Uterus (tissue), 4 donors: ENCODE data around the gene UBASH3B. TPM values are rescaled to one million over a fixed set of nuclear protein-coding genes. Genes with fewer than 3 reads are reported as not detected.

Experiments
- DNase-seq, 2 donors: peaks; one replicate each; pipeline ENCODE4 v3.0.0-alpha.2; 2019 to 2020
- H3K27ac ChIP-seq, 2 donors: fragments of 200-600 bp; sonication (generic); 1 replicate in 1 of 2; 2 replicates in 1 of 2; pipeline ENCODE4 v1.5.1; 2016 to 2018
- H3K27me3 ChIP-seq, 2 donors: fragments of 200-600 bp; sonication (generic); one replicate each; pipeline ENCODE4 v1.5.1; 2018 to 2019; ENCODE audit warnings: control low read depth in 1 of 2
- H3K36me3 ChIP-seq, 2 donors: fragments of 200-600 bp; sonication (generic); one replicate each; pipeline ENCODE4 v1.5.1; 2019; ENCODE audit warnings: control low read depth in 1 of 2
- H3K4me1 ChIP-seq, 2 donors: fragments of 200-600 bp; sonication (generic); one replicate each; pipeline ENCODE4 v1.5.1; 2018 to 2019; ENCODE audit warnings: control low read depth in 1 of 2
- H3K4me3 ChIP-seq, 2 donors: fragments of 200-600 bp; sonication (generic); 1 replicate in 1 of 2; 2 replicates in 1 of 2; pipeline ENCODE4 v1.5.1; 2018 to 2019; ENCODE audit warnings: mild to moderate bottlenecking in 1 of 2
- H3K9me3 ChIP-seq, 2 donors: fragments of 200-600 bp; sonication (generic); one replicate each; pipeline ENCODE4 v1.5.1; 2019; ENCODE audit warnings: control low read depth in 1 of 2
- CTCF ChIP-seq, 4 experiments: fragments of 200-600 bp in 2 of 4; fragments of 450-650 bp in 2 of 4; sonication (generic) in 2 of 4; IDR thresholded peaks; one replicate each; pipeline ENCODE4 v1.5.1; 2016 to 2019; ENCODE audit warnings: antibody characterized with exemption in 4 of 4, mild to moderate bottlenecking in 2 of 4, moderate library complexity in 1 of 4
- POLR2A ChIP-seq, 2 donors: fragments of 450-650 bp; IDR thresholded peaks; one replicate each; pipeline ENCODE4 v1.6.1; 2016; ENCODE audit warnings: antibody characterized with exemption in 2 of 2, mild to moderate bottlenecking in 1 of 2, moderate library complexity in 1 of 2
- intact Hi-C: fragments of 100-400 bp; cut with DNase I; formaldehyde crosslinking; loops from one replicate; pipeline ENCODE4 v1.15.1; 2023; ENCODE audit warnings: low total_unique reads
- total RNA-seq, 4 donors: library from RNA; depleted of rRNA in 3 of 4; stranded (reverse); fragments of >200 nt in 3 of 4; gene quantifications; one replicate each; pipeline versions ENCODE4 v1.1.0 to v1.2.4, GENCODE V29; 2014 to 2023
- donor health status: DM: yes; HTN: yes; CAD: no.

The UBASH3B gene
- total RNA-seq, 4 donors from 2014 or later = under 0.01 to 5.8 (median 2.0) TPM

- Histone ChIP-seq H3K36me3 (no peaks in the 10 kb centered on the region), H3K4me3 (no peak overlapping the region), H3K4me1 (peaks cover 0 to 6% of the 10 kb centered on the region in 2 donors), H3K27me3 (no peaks in the 10 kb centered on the region), H3K27ac (peak overlapping the region; percentile 66 to 67), H3K9me3 (no peaks in the 10 kb centered on the region)
- DNase-seq = no peak
- intact Hi-C loops = no loop called here
- no peak for TF ChIP-seq CTCF (IDR thresholded peaks at IDR 0.05)
- no peak for TF ChIP-seq POLR2A (IDR thresholded peaks at IDR 0.05)
These were observed 36.1 kb downstream of the UBASH3B start for GRCh38 chr11:122691549-122692150.

GRCh38 chr11:122692444-122692843 is 36.9 kb downstream of the UBASH3B start:
- TF ChIP-seq CTCF (IDR thresholded peaks at IDR 0.05) = no peak
- no peak for TF ChIP-seq POLR2A (IDR thresholded peaks at IDR 0.05)
- no peak for DNase-seq
- Histone ChIP-seq H3K27ac (peak overlapping the region; percentile 14 to 67), H3K36me3 (no peaks in the 10 kb centered on the region), H3K4me3 (no peak overlapping the region), H3K9me3 (no peaks in the 10 kb centered on the region), H3K4me1 (peaks cover 0 to 6% of the 10 kb centered on the region in 2 donors), H3K27me3 (no peaks in the 10 kb centered on the region)
- intact Hi-C loops = no loop called here

GRCh38 chr11:122695076-122695615 is 39.6 kb downstream of the UBASH3B start:
- peaks cover 0 to 6% of the 10 kb centered on the region in 2 donors for H3K4me1 ChIP-seq
- no peak overlapping the region for H3K4me3 ChIP-seq
- no peaks in the 10 kb centered on the region for H3K36me3 ChIP-seq
- intact Hi-C loops = no loop called here
- H3K27me3 ChIP-seq = no peaks in the 10 kb centered on the region
- no peak overlapping the region for H3K27ac ChIP-seq
- H3K9me3 ChIP-seq = no peaks in the 10 kb centered on the region
- TF ChIP-seq CTCF (IDR thresholded peaks at IDR 0.05) = no peak
- TF ChIP-seq POLR2A (IDR thresholded peaks at IDR 0.05) = no peak
- no peak for DNase-seq

GRCh38 chr11:122696662-122697061 is 41.1 kb downstream of the UBASH3B start:
- H3K36me3 ChIP-seq = no peaks in the 10 kb centered on the region
- peaks cover 0 to 2% of the 10 kb centered on the region in 2 donors for H3K4me1 ChIP-seq
- TF ChIP-seq CTCF (IDR thresholded peaks at IDR 0.05) (no peak), POLR2A (IDR thresholded peaks at IDR 0.05) (no peak)
- H3K27me3 ChIP-seq = no peaks in the 10 kb centered on the region
- H3K4me3 ChIP-seq = no peak overlapping the region
- intact Hi-C loops = no loop called here
- no peaks in the 10 kb centered on the region for H3K9me3 ChIP-seq
- no peak overlapping the region for H3K27ac ChIP-seq
- DNase-seq = no peak

GRCh38 chr11:122697636-122698167 is 42.2 kb downstream of the UBASH3B start:
- H3K36me3 ChIP-seq = no peaks in the 10 kb centered on the region
- TF ChIP-seq POLR2A (IDR thresholded peaks at IDR 0.05) = no peak
- TF ChIP-seq CTCF (IDR thresholded peaks at IDR 0.05) = no peak
- intact Hi-C loops = no loop called here
- no peak for DNase-seq
- H3K27me3 ChIP-seq = no peaks in the 10 kb centered on the region
- H3K9me3 ChIP-seq = no peaks in the 10 kb centered on the region
- no peaks in the 10 kb centered on the region for H3K4me1 ChIP-seq
- H3K27ac ChIP-seq = no peak overlapping the region
- no peak overlapping the region for H3K4me3 ChIP-seq
